HG02884 (cell line): ENCODE results near the gene TSHZ3.

Experiments
- ATAC-seq: cut with Tn5 transposase; IDR thresholded peaks from one replicate; pipeline ENCODE4 v1.9.1; 2021; ENCODE audit warnings: mild to moderate bottlenecking, moderate library complexity; ENCODE audit not compliant: unreplicated experiment

TSHZ3 gene

GRCh38 chr19:31268751-31269383 lies 80.4 kb downstream of the TSHZ3 start:
- no peak for ATAC-seq

GRCh38 chr19:31266731-31267130 lies 82.5 kb downstream of the TSHZ3 start:
- no peak for ATAC-seq

- ATAC-seq = no peak
Observed at GRCh38 chr19:31266196-31266595, 83.0 kb downstream of the TSHZ3 start.

GRCh38 chr19:31264041-31264778 lies 85.0 kb downstream of the TSHZ3 start:
- ATAC-seq = no peak

GRCh38 chr19:31263328-31263727 lies 85.9 kb downstream of the TSHZ3 start:
- no peak for ATAC-seq

- no peak for ATAC-seq
Observed at GRCh38 chr19:31262725-31263191, 86.5 kb downstream of the TSHZ3 start.

- no peak for ATAC-seq
Observed at GRCh38 chr19:31261603-31262212, 87.5 kb downstream of the TSHZ3 start.

GRCh38 chr19:31261019-31261602 lies 88.1 kb downstream of the TSHZ3 start:
- ATAC-seq = no peak

- no peak for ATAC-seq
Observed at GRCh38 chr19:31260171-31260933, 88.9 kb downstream of the TSHZ3 start.

- no peak for ATAC-seq
Observed at GRCh38 chr19:31258211-31259052, 90.8 kb downstream of the TSHZ3 start.

- no peak for ATAC-seq
Observed at GRCh38 chr19:31257426-31258130, 91.7 kb downstream of the TSHZ3 start.

- no peak for ATAC-seq
Observed at GRCh38 chr19:31257025-31257424, 92.2 kb downstream of the TSHZ3 start.

- no peak for ATAC-seq
Observed at GRCh38 chr19:31256593-31256960, 92.7 kb downstream of the TSHZ3 start.

- no peak for ATAC-seq
Observed at GRCh38 chr19:31255831-31256592, 93.2 kb downstream of the TSHZ3 start.

GRCh38 chr19:31255174-31255799 lies 93.9 kb downstream of the TSHZ3 start:
- no peak for ATAC-seq

GRCh38 chr19:31254611-31255010 lies 94.6 kb downstream of the TSHZ3 start:
- no peak for ATAC-seq

GRCh38 chr19:31254180-31254551 lies 95.1 kb downstream of the TSHZ3 start:
- no peak for ATAC-seq

GRCh38 chr19:31253526-31254179 lies 95.6 kb downstream of the TSHZ3 start:
- no peak for ATAC-seq
